ENCODE measurements around the gene GRIK4.

Gene GRIK4

GRCh38 chr11:120688163-120688562, 176.6 kb downstream of the GRIK4 start:
- DNase-seq = no peak

- DNase-seq = no peak
Observed at GRCh38 chr11:120689596-120690275, 178.2 kb downstream of the GRIK4 start.

DNA sequence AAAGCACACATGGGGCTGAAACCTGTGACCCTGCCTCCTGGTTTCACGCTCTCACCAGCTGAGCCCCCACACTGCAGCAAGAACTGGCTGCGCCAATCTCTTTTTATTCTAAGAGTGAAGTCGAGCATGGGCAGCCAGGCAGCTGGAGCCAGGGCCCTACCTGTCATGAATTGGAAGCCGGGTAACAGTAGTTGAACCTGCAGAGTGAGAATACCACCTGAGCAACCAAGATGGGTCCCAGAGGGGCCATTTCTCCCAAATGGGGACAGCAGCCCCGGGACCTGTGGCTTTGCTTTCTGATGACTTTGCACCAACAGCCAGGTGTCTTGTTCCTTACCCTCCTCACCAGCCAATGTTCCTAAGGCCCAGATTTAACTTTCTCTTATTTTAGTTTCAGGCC, 178.9 kb downstream of the GRIK4 start:
- DNase-seq = no peak

DNA sequence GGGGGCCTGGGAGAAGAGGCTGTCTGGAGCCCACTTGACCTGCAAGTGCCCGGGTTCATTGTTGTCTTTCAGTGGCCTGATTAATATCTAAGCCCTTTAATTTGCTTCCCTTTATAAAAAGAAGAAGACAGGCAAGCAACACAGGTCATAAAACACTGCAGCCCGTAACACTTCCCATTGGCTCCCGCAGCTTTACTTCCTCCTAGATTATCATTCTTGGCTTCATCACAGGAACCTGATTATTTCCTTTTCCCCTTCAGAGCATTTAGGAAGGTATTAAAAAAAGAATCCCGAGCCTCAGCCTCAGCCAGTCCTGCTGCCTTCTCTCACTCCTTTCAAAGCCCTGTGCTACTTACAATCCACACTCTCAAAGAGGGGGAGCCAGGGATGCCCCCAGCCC, 183.2 kb downstream of the GRIK4 start:
- DNase-seq = no peak

DNA sequence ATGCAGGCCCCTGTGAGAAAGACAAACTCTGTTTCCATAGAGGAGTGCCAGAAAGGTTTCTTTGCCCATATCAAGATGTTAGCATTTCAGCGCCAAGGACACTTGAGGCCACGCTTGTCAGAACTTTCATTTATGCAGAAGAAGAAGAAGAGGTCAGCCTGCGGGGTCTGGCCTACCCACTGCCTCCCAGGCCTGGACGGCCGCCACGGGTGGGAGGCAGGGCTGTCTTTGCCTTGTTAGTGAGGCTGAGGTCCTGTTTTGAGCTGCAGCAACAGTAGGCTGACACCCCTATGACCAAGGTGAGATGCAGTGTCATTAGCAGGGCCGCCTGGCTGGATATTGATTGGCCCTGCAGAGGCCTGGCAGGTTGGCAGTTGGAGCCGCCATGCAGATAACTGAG, 183.9 kb downstream of the GRIK4 start:
- no peak for DNase-seq

- no peak for DNase-seq
Observed at GRCh38 chr11:120695939-120696338, 184.4 kb downstream of the GRIK4 start.

GRCh38 chr11:120696597-120697218, 185.2 kb downstream of the GRIK4 start:
- no peak for DNase-seq

DNA sequence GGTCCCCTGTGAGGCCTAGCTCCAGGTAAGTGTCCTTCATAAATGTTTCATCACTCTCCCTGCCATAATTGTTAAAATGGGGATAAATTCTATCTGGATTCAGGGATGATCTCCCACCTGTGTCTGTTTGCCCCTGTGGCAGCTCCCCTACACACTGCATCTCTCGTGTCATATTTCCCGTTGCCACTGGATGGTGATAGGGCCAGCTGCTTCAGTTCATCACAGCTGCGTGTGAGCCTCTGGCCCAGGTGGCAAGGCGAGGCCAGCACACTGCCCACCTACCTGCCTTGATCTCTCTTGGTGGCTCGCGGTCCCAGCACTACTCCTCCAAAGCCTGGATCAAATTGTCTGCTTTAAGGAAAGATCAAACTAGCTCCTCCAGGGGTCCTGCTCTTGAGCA, 187.4 kb downstream of the GRIK4 start:
- DNase-seq = no peak

GRCh38 chr11:120702656-120703055, 191.1 kb downstream of the GRIK4 start:
- no peak for DNase-seq

DNA sequence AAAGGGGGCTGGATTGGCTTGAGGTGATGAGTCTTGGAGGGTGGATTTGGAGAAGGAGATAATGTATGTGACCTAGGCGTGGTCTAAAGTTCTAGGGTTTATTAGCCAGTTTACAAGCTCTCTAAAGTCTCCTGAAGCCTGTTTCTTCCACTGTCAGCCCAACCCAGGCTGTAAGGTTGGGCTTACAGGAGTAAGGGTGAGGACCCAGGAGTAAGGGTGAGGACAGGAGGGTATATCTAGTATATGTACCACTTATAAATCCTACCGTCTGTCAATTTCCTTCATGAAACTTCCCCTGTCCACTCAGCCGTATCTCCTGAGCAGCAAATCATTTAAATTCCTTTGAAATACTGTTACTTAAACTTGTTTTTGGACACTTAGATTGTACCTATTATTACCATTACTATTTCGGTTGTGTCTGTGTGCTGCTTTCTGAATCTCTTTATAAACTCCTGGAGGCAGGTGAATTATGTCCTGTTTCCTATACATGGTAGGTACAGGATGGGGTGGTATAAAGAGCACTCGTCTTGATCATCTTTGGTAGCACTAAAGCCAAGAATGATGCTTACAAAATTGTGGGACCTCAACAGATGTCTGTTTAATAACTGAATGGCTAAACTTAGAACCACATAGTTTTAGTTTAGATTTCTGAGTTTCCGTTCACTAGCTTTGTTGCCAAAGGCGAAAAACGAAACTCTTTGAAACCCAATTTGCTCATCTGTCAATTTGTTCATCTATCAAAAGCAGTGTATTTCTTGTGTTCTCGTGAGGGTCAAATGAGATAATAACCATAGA, 192.0 kb downstream of the GRIK4 start:
- DNase-seq = no peak

DNA sequence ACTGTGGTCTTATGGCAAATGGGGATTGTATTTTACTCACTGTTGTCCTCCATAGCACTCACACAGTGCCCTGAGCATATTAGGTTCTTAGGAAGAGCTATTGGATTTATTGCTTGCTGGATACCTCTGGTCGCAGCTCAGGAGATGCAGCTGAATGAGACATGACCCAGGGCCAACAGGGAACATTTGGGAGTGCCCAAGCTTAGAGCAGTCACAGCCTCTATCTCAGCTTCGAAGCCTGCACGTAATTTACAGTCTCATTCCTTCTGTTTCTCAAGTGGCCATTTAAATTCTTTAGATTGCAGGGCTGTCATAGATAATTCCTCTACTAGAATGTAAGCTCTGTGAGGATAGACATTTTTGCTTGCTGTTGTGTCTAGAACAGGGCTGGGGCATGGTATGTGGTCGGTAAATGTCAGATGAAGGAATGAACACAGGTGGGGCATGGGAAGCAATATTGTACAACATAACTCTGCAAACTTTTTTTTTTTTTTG, 192.8 kb downstream of the GRIK4 start:
- DNase-seq = no peak

DNA sequence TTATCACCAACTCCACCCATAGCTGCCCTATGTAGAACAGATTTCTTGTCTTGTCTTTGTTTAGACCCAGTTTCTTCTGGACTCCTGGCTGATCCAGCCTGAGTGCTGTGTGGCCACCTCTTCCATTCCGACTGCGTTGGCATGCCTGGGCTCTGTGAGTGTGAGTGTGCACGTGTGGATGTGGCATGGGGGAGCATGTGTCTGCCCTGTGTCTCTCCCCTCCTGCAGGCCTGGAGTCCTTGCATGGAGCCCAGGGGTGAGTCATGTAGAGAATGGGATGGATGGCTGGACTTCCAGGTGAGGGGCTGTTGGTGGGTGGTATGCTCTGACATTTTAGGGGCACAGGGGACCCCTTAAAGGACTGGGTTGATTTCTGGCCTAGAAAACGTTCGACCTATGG, 194.7 kb downstream of the GRIK4 start:
- DNase-seq = no peak

DNA sequence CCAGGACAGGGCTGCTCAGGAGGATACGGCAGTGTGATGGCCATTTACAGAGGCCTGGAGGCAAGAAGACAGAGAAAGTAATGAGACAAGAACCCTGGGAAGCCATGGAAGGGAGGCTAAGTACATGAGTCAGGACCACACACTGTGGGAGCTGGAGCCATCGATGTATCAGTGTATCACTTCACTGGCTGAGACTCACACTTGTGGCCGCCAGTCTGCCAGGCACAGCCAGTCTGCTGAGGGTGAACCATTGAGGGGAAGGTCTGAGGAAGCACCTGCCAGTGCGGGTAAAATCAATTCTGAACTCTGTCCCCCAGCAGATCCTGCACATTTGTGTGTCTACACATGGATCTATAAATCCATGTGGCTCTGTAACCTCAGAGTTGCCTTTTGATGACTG, 195.6 kb downstream of the GRIK4 start:
- no peak for DNase-seq

GRCh38 chr11:120707663-120708062, 196.1 kb downstream of the GRIK4 start:
- no peak for DNase-seq

- DNase-seq = no peak
Observed at GRCh38 chr11:120708511-120709183, 197.1 kb downstream of the GRIK4 start.

DNA sequence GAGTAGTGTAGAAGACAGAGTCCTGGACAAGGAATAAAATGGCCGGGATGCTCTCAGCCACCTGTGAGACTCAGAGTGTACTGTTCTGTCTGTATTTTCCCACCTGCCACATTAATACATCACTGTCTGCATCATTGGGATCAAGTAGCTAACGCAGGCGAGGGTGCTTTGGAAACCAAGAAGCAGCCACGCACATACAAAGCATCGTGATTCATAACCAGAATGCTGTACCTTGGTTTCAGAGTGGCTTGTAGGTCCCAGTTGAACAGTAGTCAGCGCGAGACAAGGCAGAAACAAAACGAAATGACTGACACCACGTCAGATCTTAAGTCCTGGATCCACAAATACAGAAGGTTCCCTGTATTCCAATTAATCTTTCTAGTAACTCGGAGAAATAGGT, 198.3 kb downstream of the GRIK4 start:
- DNase-seq = no peak

- DNase-seq = no peak
Observed at GRCh38 chr11:120710354-120711131, 199.0 kb downstream of the GRIK4 start.

- DNase-seq = no peak
Observed at GRCh38 chr11:120712014-120712413, 200.5 kb downstream of the GRIK4 start.

DNA sequence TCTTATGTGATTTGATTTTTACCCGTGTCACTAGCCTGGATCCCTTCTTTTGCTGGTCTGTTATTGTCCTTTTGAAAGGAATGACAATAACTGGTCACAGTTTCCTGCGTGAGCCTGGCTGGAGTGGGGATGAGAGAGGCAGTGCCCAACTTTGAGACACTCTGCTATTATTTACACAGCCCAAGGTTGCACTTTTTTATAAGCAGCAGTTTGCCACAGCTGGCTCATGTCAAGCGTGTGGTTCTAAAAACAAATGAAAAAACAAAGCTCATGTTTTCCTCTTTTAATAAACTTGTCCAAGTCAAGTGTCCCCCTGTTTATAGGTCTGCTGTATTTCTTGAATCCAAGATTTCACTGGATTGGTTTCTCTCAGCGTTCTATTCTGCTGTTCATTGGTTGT, 201.3 kb downstream of the GRIK4 start:
- DNase-seq = no peak

GRCh38 chr11:120713296-120713695, 201.7 kb downstream of the GRIK4 start:
- DNase-seq = no peak

DNA sequence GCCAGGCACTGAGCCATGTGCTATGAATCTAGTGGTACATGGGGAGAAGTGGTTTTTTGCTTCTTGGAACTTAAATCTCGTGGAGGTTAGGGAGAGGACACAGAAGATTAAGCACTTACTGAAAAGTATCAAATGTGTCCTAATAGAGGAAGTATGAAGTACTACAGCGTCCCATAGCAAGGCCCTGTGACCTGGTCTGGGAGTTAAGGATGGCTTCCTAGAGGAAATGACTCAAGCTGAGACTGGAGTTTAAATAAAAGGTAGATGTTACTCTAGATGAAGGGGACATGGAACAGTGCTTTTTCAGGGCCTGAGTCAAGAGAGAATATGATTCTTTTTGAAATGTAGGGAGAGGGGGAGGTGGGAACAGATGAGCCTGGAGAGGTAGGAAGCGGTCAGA, 202.9 kb downstream of the GRIK4 start:
- DNase-seq = no peak

- no peak for DNase-seq
Observed at GRCh38 chr11:120715239-120715638, 203.7 kb downstream of the GRIK4 start.

GRCh38 chr11:120717042-120717441, 205.5 kb downstream of the GRIK4 start:
- DNase-seq = no peak

Measured in activated naive CD4-positive, alpha-beta T cell treated with Interleukin-2 at 50 U/mL for 16 hours (primary cell).